ENCODE results near the gene MTFMT.

- TF ChIP-seq CTCF (conservative IDR thresholded peaks at IDR 0.05 in 1 of 2, IDR thresholded peaks at IDR 0.05 in 1 of 2; ENCODE audit: low read depth in 1 of 2, low read length in 2 of 2) (no peak), EZH2 (IDR thresholded peaks at IDR 0.05; ENCODE audit: low read length, missing control alignments) (no peak)
Observed at GRCh38 chr15:65038428-65038827, 9.0 kb upstream of the MTFMT start.

Data from fibroblast of lung (primary cell).